Activated T-cell treated with anti-CD3 and anti-CD28 coated beads, Interleukin-2, amount 50 U/mL, for 72 hours (primary cell): ENCODE data around the gene ACIN1. TPM values are rescaled to one million over a fixed set of nuclear protein-coding genes. Genes with fewer than 3 reads are reported as not detected.
A peak's percentile ranks its signal among the peaks of the same experiment; 100 is the strongest.

Experiments used
- ATAC-seq, 2 donors: fragments of 150-1000 bp; cut with Tn5 transposase; replicated peaks in 1 of 2; 2 replicates each; pipeline ENCODE4 v1.10.0; 2021; ENCODE audit warnings: moderate library complexity in 2 of 2, mild to moderate bottlenecking in 1 of 2
- DNase-seq, 2 donors: peaks; one replicate each; pipeline ENCODE4 v3.0.0; 2021 to 2022; ENCODE audit warnings: mixed read lengths in 1 of 2
- H3K27ac Mint-ChIP-seq: one replicate; pipeline ENCODE4 v1.8.0; 2022; ENCODE audit warnings: mild to moderate bottlenecking, moderate library complexity, mixed read lengths
- H3K27me3 Mint-ChIP-seq: one replicate; pipeline ENCODE4 v1.8.0; 2022; ENCODE audit warnings: low read depth, mixed read lengths
- H3K36me3 Mint-ChIP-seq, 2 donors: one replicate each; pipeline ENCODE4 v1.8.0; 2022; ENCODE audit warnings: mixed read lengths in 2 of 2, mild to moderate bottlenecking in 1 of 2; ENCODE audit not compliant: insufficient read depth in 2 of 2
- H3K4me1 Mint-ChIP-seq: one replicate; pipeline ENCODE4 v1.8.0; 2022; ENCODE audit warnings: low read depth, mixed read lengths
- H3K4me3 Mint-ChIP-seq, 2 donors: one replicate each; pipeline ENCODE4 v1.8.0; 2022; ENCODE audit warnings: mild to moderate bottlenecking in 2 of 2, mixed read lengths in 2 of 2, moderate library complexity in 2 of 2
- H3K9me3 Mint-ChIP-seq, 2 donors: one replicate each; pipeline ENCODE4 v1.8.0; 2022; ENCODE audit warnings: mixed read lengths in 2 of 2
- total RNA-seq, 2 donors: library from RNA; stranded (reverse); gene quantifications; one replicate each; pipeline ENCODE4 v1.2.3, GENCODE V29; 2022

ACIN1 gene
- total RNA-seq, 2 donors from 2014 or later = 162 to 188 TPM

- no peaks in the 10 kb centered on the region for H3K36me3 Mint-ChIP-seq
- no peaks in the 10 kb centered on the region for H3K27me3 Mint-ChIP-seq
- H3K9me3 Mint-ChIP-seq = no peaks in the 10 kb centered on the region
- no peak overlapping the region for H3K4me3 Mint-ChIP-seq
- ATAC-seq = no peak
- DNase-seq = no peak
- no peaks in the 10 kb centered on the region for H3K4me1 Mint-ChIP-seq
- H3K27ac Mint-ChIP-seq = no peak overlapping the region
Observed at GRCh38 chr14:23106747-23107045, 11.8 kb upstream of the ACIN1 start.

- ATAC-seq (no peak), DNase-seq (no peak)
- no peaks in the 10 kb centered on the region for H3K9me3 Mint-ChIP-seq
- no peak overlapping the region for H3K27ac Mint-ChIP-seq
- no peaks in the 10 kb centered on the region for H3K27me3 Mint-ChIP-seq
- no peaks in the 10 kb centered on the region for H3K4me1 Mint-ChIP-seq
- no peaks in the 10 kb centered on the region for H3K36me3 Mint-ChIP-seq
- no peak overlapping the region for H3K4me3 Mint-ChIP-seq
Observed at GRCh38 chr14:23105348-23105824, 10.4 kb upstream of the ACIN1 start.

GRCh38 chr14:23104591-23105347, 9.8 kb upstream of the ACIN1 start, which contains the start of gene CIROP:
CIROP (minus strand) TSS chr14:23104989; CDS start chr14:23104920, 69 bp downstream.
- Mint-ChIP-seq H3K27me3 (no peaks in the 10 kb centered on the region), H3K4me3 (no peak within 1 kb of the TSS), H3K4me1 (no peaks in the 10 kb centered on the region), H3K27ac (no peak within 1 kb of the TSS), H3K36me3 (no peaks in the 10 kb centered on the region), H3K9me3 (no peaks in the 10 kb centered on the region)
- ATAC-seq (no peak), DNase-seq (no peak)

DNA sequence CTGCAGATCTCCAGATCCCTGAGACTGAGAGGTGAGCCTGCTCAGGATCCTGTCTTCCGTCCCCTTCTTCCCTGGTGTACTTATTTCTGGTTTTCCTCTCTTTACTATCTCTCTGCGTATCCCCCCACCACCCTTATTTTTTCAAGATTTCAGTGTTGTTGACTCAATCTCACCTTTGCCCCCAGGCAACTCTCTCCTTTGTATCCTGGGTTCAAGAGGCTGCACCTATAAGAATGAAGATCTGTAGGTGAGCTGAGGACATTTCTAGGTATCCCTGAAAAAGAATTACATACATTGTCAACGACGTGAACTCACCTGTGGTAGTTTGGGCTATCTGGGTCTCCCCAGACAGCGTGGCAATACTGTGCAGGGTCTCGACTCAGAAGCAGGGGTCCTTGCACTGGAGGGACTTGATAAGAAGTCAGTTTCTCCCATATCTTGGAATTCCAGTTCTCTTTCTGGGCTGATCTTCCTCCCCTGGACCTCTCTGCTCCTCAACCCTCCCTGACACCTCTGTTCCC, 9.2 kb upstream of the ACIN1 start:
- Mint-ChIP-seq H3K9me3 (no peaks in the 10 kb centered on the region), H3K27ac (no peak overlapping the region), H3K4me3 (no peak overlapping the region), H3K4me1 (no peaks in the 10 kb centered on the region), H3K27me3 (no peaks in the 10 kb centered on the region), H3K36me3 (no peaks in the 10 kb centered on the region)
- ATAC-seq (no peak), DNase-seq (no peak)

DNA sequence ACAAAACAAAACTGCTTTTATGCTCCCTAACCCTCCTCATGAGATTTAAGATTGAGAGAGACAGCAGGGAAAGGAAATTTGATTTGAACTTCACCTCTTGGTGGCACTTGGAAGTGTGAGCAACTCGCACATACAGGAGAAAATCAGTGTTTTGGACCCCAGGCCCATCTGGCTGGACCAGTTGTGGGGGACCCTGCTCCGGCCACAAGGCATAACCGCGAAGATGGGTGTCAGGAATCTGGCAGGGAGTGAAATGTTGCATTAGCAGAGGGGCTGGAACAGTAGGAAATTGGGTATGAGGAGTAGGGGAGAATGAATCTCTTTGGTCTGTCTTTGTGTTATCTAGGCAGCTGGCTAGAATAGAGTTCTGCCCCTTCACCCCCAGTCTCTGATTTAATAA, 8.6 kb upstream of the ACIN1 start:
- H3K27ac Mint-ChIP-seq = no peak overlapping the region
- DNase-seq (no peak), ATAC-seq (no peak)
- H3K4me1 Mint-ChIP-seq = no peaks in the 10 kb centered on the region
- H3K4me3 Mint-ChIP-seq = no peak overlapping the region
- H3K36me3 Mint-ChIP-seq = no peaks in the 10 kb centered on the region
- no peaks in the 10 kb centered on the region for H3K9me3 Mint-ChIP-seq
- no peaks in the 10 kb centered on the region for H3K27me3 Mint-ChIP-seq

GRCh38 chr14:23102801-23103200, 7.9 kb upstream of the ACIN1 start:
- Mint-ChIP-seq H3K27ac (no peak overlapping the region), H3K4me1 (peaks cover under 1% of the 10 kb centered on the region), H3K36me3 (peaks cover 0 to under 1% of the 10 kb centered on the region in 2 donors), H3K9me3 (no peaks in the 10 kb centered on the region), H3K27me3 (no peaks in the 10 kb centered on the region), H3K4me3 (no peak overlapping the region)
- DNase-seq (no peak), ATAC-seq (peak in 1 of 2 donors; percentile 23)

DNA sequence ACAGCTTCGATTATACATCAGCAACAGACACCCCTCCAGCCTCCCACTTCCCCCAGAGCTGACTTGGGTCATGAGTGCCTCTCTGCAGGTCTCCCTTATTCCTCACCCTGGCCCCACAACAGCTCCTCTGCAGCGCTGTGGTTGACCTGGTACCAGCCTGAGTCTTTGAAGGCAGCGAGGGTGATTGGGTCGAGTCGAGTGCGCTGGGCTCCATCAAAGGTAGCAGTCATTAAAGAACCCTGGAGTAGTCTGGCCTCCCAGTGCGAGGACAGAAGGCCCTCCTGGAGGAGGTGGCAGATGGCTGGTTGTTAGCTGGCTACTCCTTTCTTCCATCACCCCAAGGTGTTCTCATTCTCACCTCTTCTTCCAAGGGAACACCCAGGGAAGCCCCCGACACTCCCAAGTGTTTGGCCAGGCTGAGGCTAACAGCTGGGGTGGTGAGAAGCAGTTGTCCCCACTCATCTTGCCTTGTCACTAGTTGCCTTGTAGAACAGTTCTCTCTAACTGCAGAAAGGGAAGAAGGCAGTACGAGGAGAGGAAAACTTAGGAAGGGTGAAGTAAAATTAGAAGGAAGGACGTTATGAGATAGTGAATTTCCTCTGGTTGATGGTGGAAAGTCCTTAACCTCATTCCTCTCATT, 7.2 kb upstream of the ACIN1 start:
- peaks cover 2 to 5% of the 10 kb centered on the region in 2 donors for H3K36me3 Mint-ChIP-seq
- H3K4me1 Mint-ChIP-seq = peaks cover 7% of the 10 kb centered on the region
- DNase-seq (no peak), ATAC-seq (no peak)
- H3K27ac Mint-ChIP-seq = no peak overlapping the region
- no peaks in the 10 kb centered on the region for H3K9me3 Mint-ChIP-seq
- H3K4me3 Mint-ChIP-seq = no peak overlapping the region
- no peaks in the 10 kb centered on the region for H3K27me3 Mint-ChIP-seq

DNA sequence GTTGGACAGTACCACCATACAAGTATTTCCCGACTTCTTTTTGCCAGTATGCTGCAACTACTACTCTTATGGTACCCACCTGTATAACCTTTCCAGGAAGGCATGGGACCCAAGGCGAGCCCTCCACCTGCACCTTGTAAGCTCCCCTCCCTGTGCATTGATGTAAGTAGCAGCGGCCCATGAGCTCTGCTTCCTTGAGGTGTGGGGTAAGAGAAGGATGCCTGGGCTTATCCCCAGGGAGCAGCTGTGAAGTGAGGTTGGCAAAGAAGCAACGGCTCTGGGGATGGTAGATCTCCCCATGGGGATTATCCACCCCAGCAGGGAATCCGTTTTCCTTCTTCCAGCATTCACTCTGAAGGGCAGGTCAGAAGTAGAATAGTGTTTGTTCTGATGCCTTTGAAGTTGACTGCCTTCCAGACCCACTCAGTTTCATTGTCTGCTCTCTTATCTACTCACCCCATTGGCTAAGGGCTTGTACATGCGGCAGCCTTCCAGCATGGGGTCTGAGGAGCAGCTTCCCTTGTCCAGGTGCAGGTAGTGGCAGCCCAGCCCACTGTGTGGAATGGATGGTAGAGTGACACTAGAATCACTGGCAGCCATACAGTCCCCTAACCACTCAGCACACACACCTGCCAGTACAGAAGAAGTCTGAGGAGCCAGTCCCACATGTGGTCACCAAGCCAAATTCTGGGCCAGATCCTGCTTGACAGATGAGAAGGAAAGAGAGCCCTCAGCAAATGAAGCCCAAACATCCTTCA, 6.5 kb upstream of the ACIN1 start:
- DNase-seq (no peak), ATAC-seq (no peak)
- H3K9me3 Mint-ChIP-seq = no peaks in the 10 kb centered on the region
- H3K27me3 Mint-ChIP-seq = no peaks in the 10 kb centered on the region
- H3K4me1 Mint-ChIP-seq = peaks cover 14% of the 10 kb centered on the region
- H3K36me3 Mint-ChIP-seq = peaks cover 2 to 8% of the 10 kb centered on the region in 2 donors
- no peak overlapping the region for H3K4me3 Mint-ChIP-seq
- no peak overlapping the region for H3K27ac Mint-ChIP-seq

- Mint-ChIP-seq H3K4me1 (peaks cover 16% of the 10 kb centered on the region), H3K27ac (peak overlapping the region; percentile 21)
- ATAC-seq = no peak
Observed at GRCh38 chr14:23099212-23099861, 4.4 kb upstream of the ACIN1 start.

DNA sequence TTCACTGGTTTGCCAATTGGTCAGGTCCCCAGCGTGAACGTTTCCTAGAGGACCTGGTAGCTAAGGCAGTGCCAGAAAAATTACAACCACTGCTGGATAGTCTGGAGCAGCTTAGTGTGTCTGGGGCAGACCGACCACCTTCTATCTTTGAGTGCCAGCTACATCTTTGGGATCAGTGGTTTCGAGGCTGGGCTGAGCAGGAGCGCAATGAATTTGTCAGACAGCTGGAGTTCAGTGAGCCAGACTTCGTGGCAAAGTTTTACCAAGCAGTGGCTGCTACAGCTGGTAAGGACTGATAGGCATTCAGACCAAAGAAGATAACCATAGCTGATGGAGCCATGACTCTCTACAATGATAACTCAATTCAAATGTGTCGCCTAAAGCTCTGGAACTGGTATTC, 2.9 kb upstream of the ACIN1 start:
- ATAC-seq (no peak), DNase-seq (no peak)
- H3K27me3 Mint-ChIP-seq = no peaks in the 10 kb centered on the region
- H3K4me1 Mint-ChIP-seq = peaks cover 16% of the 10 kb centered on the region
- peak overlapping the region; percentile 48 for H3K27ac Mint-ChIP-seq
- H3K4me3 Mint-ChIP-seq = no peak overlapping the region
- peaks cover 2 to 11% of the 10 kb centered on the region in 2 donors for H3K36me3 Mint-ChIP-seq
- H3K9me3 Mint-ChIP-seq = no peaks in the 10 kb centered on the region

More at GRCh38 chr14:23099212-23099861, 4.4 kb upstream of the ACIN1 start:
- peaks cover 2 to 8% of the 10 kb centered on the region in 2 donors for H3K36me3 Mint-ChIP-seq
- no peak for DNase-seq
- no peaks in the 10 kb centered on the region for H3K27me3 Mint-ChIP-seq
- H3K9me3 Mint-ChIP-seq = no peaks in the 10 kb centered on the region
- H3K4me3 Mint-ChIP-seq = no peak overlapping the region

GRCh38 chr14:23095196-23096108, 516 bp upstream of the ACIN1 start, which contains the start of gene C14orf119:
C14orf119 (plus strand) TSS chr14:23095505; CDS start chr14:23097659, 2,154 bp downstream.
- no peaks in the 10 kb centered on the region for H3K9me3 Mint-ChIP-seq
- ATAC-seq (peak; percentile 92), DNase-seq (peak; percentile 99 to 100)

More at GRCh38 chr14:23095196-23096108, 516 bp upstream of the ACIN1 start, which contains the start of gene C14orf119:
- H3K27me3 Mint-ChIP-seq = no peaks in the 10 kb centered on the region
- H3K27ac Mint-ChIP-seq = no peak within 1 kb of the TSS
- H3K36me3 Mint-ChIP-seq = peaks cover 4 to 23% of the 10 kb centered on the region in 2 donors
- no peak within 1 kb of the TSS for H3K4me3 Mint-ChIP-seq
- peaks cover 16% of the 10 kb centered on the region for H3K4me1 Mint-ChIP-seq
